ENCODE data around the gene NT5C2. TPM values are rescaled to one million over a fixed set of nuclear protein-coding genes. Genes with fewer than 3 reads are reported as not detected.

Gene NT5C2
- total RNA-seq, 4 donors from 2014 or later, result 28.4 to 51.5 (median 33.2) TPM

DNA sequence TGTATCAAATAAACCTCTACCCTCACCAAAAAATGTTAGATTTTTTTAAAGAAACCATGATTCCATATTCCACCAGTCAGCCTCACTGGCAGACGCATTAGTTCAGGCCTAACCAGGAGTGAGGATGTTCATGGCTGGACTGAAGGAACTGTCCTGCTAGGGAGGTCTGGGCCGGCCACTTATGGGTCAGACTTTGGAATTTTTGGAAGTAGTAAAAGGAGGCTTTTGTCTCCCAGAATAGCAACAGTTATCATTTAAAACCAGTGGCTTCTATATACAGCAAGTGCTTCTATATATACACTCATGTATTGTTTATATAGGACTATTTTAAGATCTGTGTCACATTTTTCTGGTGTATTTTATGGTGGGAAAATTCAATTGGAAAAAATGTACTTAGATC, 154.5 kb downstream of the NT5C2 start:
- TF ChIP-seq EP300 (IDR thresholded peaks at IDR 0.05) (no peak), POLR2AphosphoS5 (IDR thresholded peaks at IDR 0.05) (no peak), POLR2A (IDR thresholded peaks at IDR 0.05) (no peak)
- TF ChIP-seq, protein P1, sequence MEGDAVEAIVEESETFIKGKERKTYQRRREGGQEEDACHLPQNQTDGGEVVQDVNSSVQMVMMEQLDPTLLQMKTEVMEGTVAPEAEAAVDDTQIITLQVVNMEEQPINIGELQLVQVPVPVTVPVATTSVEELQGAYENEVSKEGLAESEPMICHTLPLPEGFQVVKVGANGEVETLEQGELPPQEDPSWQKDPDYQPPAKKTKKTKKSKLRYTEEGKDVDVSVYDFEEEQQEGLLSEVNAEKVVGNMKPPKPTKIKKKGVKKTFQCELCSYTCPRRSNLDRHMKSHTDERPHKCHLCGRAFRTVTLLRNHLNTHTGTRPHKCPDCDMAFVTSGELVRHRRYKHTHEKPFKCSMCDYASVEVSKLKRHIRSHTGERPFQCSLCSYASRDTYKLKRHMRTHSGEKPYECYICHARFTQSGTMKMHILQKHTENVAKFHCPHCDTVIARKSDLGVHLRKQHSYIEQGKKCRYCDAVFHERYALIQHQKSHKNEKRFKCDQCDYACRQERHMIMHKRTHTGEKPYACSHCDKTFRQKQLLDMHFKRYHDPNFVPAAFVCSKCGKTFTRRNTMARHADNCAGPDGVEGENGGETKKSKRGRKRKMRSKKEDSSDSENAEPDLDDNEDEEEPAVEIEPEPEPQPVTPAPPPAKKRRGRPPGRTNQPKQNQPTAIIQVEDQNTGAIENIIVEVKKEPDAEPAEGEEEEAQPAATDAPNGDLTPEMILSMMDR (IDR thresholded peaks at IDR 0.05), result no peak
- H3K4me1 ChIP-seq, result no peaks in the 10 kb centered on the region
- WGBS, result 79% methylated on average over 2 of the region's 2 CpGs
- H3K27me3 ChIP-seq, result no peaks in the 10 kb centered on the region
- no peak overlapping the region for H3K27ac ChIP-seq
- H3K4me3 ChIP-seq, result no peak overlapping the region
- no peaks in the 10 kb centered on the region for H3K9me3 ChIP-seq
- DNase-seq (ENCODE audit: low spot score in 2 of 2), result no peak
- no peaks in the 10 kb centered on the region for H3K36me3 ChIP-seq

Other genes with a start within 250 kb of the NT5C2 start
- gene RPEL1, start 52.6 kb upstream of the NT5C2 start, total RNA-seq, result not detected
- 1 to 10 TPM in 1 of 4 donors, under 1 TPM in 1, not detected in 2; 0.60 to 1.3 TPM for gene INA, start 83.9 kb upstream of the NT5C2 start, total RNA-seq
- 1 to 10 TPM; 2.6 to 7.2 (median 4.9) TPM for gene PCGF6, start 157.9 kb upstream of the NT5C2 start, total RNA-seq
- gene TAF5, start 174.7 kb upstream of the NT5C2 start, total RNA-seq, result 1 to 10 TPM; 3.6 to 5.4 (median 4.1) TPM
- gene ATP5MK, start 203.2 kb upstream of the NT5C2 start, total RNA-seq, result 100 to 1,000 TPM in 3 of 4 donors, 10 to 100 TPM in 1; 92.4 to 207 (median 167) TPM
- gene PDCD11, start 203.4 kb upstream of the NT5C2 start, total RNA-seq, result 10 to 100 TPM; 26.4 to 38.3 (median 29.3) TPM